Measurements from ENCODE around the gene LRRC4. TPM values are rescaled to one million over a fixed set of nuclear protein-coding genes. Genes with fewer than 3 reads are reported as not detected.

Gene LRRC4
- total RNA-seq, 1 experiment from 2014 or later, result 10.4 TPM

- Histone ChIP-seq H4K8ac (replicated peaks; ENCODE audit: insufficient read length, low read depth, low read length) (no peak overlapping the region), H3K4ac (ENCODE audit: low read depth, low read length) (no peak overlapping the region), H3K79me2 (ENCODE audit: insufficient read depth, low read length) (no peaks in the 10 kb centered on the region; the same call in 1 of the 2 replicates), H3K9me3 (ENCODE audit: control insufficient read depth, low read depth, low read length) (no peaks in the 10 kb centered on the region), H3K23ac (ENCODE audit: insufficient read length, low read depth, low read length) (no peak overlapping the region), H3K56ac (ENCODE audit: insufficient read length, low read depth, low read length) (no peak overlapping the region), H3K14ac (ENCODE audit: insufficient read depth, low read length) (no peak overlapping the region), H3K4me1 (ENCODE audit: insufficient read depth, low read length) (peaks cover 6% of the 10 kb centered on the region; the same call in 1 of the 2 replicates), H3K9ac (ENCODE audit: extremely low read depth, insufficient read length, low read length) (peak overlapping the region; percentile 53), H3K27me3 (ENCODE audit: insufficient read depth, low read length) (peaks cover 7% of the 10 kb centered on the region; the same call in 1 of the 2 replicates), H2BK15ac (ENCODE audit: low read depth, low read length) (no peak overlapping the region), H2BK120ac (ENCODE audit: low read depth, low read length, poor library complexity, severe bottlenecking) (no peak overlapping the region), H3K27ac (ENCODE audit: insufficient read length, low read depth, low read length) (no peak overlapping the region), H4K5ac (ENCODE audit: insufficient read length, low read depth, low read length) (no peak overlapping the region), H3K79me1 (ENCODE audit: insufficient read depth, low read depth, low read length, poor library complexity, severe bottlenecking) (no peaks in the 10 kb centered on the region), H3T11ph (ENCODE audit: low read length) (no peak overlapping the region), H3K18ac (ENCODE audit: insufficient read length, low read depth, low read length) (no peak overlapping the region), H2AK5ac (ENCODE audit: insufficient read length, low read length) (no peak overlapping the region), H3K23me2 (ENCODE audit: insufficient read length, low read depth, low read length, poor library complexity, severe bottlenecking) (peaks cover 21% of the 10 kb centered on the region), H4K20me1 (ENCODE audit: control insufficient read depth, insufficient read depth, insufficient read length) (no peaks in the 10 kb centered on the region), H4K91ac (ENCODE audit: insufficient read length, low read depth, low read length) (no peak overlapping the region), H2BK20ac (ENCODE audit: low read depth, low read length, poor library complexity, severe bottlenecking) (no peak overlapping the region), H2BK12ac (ENCODE audit: insufficient read length, low read depth, low read length) (no peak overlapping the region), H2BK5ac (ENCODE audit: insufficient read length, low read length) (no peak overlapping the region), H2AFZ (ENCODE audit: low read length) (no peak overlapping the region), H3K4me2 (ENCODE audit: insufficient read depth, insufficient read length, low read length) (peak overlapping the region; percentile 98)
- peaks cover 46% of the 10 kb centered on the region for H3K27me3 Mint-ChIP-seq (ENCODE audit: low read depth)
- WGBS (ENCODE audit: extremely low coverage, insufficient read length, low lambda C conversion rate), result no CpG with 5 or more reads among the region's 21 CpGs
- no peak for TF ChIP-seq CTCF (conservative IDR thresholded peaks at IDR 0.05)
- H3K36me3 Mint-ChIP-seq (ENCODE audit: insufficient read depth in 1 of 3, low read depth in 3 of 3), result peaks cover 11 to 18% (median 15%) of the 10 kb centered on the region in 3 experiments
- no peaks in the 10 kb centered on the region; a peak in 2 of 5 replicates for H3K9me3 Mint-ChIP-seq
- DNase-seq, result peak; percentile 65
- H3K4me3 Mint-ChIP-seq, result peak overlapping the region; percentile 85 to 91
- H3K4me1 Mint-ChIP-seq, result peaks cover 36 to 56% of the 10 kb centered on the region in 2 experiments
- H3K27ac Mint-ChIP-seq, result peak overlapping the region in 2 of 3 experiments; percentile 53 to 92; a peak in 2 of 7 replicates
Measured at GRCh38 chr7:128030263-128030653, 979 bp downstream of the LRRC4 start.
